ENCODE results near the gene FARP1. TPM values are rescaled to one million over a fixed set of nuclear protein-coding genes. Genes with fewer than 3 reads are reported as not detected.

The FARP1 gene
- total and polyA plus RNA-seq, 2 of the 13 experiments (the other 11 are each of a cell fraction or from before 2014, with no cell fraction given) = 70.6 to 126 TPM

DNA sequence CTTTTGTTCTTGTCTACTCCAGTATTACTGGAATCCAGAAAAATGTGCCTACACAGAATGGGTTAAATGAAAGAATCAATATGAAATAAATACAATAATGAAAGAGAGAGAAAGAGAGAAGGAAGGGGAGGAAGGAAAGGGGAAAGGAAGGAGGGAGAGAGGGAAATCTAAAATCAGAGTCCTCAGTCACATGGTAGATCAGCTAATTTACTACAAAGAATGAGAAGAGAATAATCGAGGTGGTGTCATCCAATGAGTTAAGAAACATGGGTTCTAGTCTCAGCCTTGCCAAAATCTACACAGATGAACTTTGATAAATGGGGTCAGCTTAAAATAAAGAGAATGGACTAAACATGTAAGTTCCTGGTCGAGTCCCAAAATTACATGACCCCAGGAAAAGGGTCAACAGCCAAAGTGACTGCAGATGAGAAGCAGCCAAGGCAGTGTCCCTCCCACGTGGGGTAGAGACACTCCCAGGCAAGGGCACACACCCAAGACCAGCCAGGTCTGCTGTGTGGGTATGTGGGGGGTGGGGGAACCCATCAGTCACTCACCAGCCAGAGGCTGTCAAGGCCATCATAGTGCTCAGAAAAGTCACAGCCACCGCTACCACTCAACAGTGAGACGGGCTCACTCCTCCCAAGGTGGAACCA is 330.4 kb downstream of the FARP1 start (continued):
- TF ChIP-seq ZBTB40 (IDR thresholded peaks at IDR 0.05) (no peak), ZBTB40 (CRISPR knock-in tag; IDR thresholded peaks at IDR 0.05) (no peak), RBM22 (optimal IDR thresholded peaks at IDR 0.05; ENCODE audit: low read length) (peak; percentile 51), ZNF670 (CRISPR knock-in tag; IDR thresholded peaks at IDR 0.05; ENCODE audit: borderline replicate concordance) (no peak), DPF2 (CRISPR knock-in tag; IDR thresholded peaks at IDR 0.05; ENCODE audit: borderline replicate concordance, low read depth) (no peak), ZBTB39 (CRISPR knock-in tag; IDR thresholded peaks at IDR 0.05) (no peak), GLI4 (CRISPR knock-in tag; IDR thresholded peaks at IDR 0.05; ENCODE audit: borderline replicate concordance) (no peak)
- TF ChIP-seq, protein P1, sequence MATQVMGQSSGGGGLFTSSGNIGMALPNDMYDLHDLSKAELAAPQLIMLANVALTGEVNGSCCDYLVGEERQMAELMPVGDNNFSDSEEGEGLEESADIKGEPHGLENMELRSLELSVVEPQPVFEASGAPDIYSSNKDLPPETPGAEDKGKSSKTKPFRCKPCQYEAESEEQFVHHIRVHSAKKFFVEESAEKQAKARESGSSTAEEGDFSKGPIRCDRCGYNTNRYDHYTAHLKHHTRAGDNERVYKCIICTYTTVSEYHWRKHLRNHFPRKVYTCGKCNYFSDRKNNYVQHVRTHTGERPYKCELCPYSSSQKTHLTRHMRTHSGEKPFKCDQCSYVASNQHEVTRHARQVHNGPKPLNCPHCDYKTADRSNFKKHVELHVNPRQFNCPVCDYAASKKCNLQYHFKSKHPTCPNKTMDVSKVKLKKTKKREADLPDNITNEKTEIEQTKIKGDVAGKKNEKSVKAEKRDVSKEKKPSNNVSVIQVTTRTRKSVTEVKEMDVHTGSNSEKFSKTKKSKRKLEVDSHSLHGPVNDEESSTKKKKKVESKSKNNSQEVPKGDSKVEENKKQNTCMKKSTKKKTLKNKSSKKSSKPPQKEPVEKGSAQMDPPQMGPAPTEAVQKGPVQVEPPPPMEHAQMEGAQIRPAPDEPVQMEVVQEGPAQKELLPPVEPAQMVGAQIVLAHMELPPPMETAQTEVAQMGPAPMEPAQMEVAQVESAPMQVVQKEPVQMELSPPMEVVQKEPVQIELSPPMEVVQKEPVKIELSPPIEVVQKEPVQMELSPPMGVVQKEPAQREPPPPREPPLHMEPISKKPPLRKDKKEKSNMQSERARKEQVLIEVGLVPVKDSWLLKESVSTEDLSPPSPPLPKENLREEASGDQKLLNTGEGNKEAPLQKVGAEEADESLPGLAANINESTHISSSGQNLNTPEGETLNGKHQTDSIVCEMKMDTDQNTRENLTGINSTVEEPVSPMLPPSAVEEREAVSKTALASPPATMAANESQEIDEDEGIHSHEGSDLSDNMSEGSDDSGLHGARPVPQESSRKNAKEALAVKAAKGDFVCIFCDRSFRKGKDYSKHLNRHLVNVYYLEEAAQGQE (IDR thresholded peaks at IDR 0.05; ENCODE audit: borderline replicate concordance in 1 of 2, low read depth in 1 of 2, low read length in 2 of 2) = no peak
- TF ChIP-seq, protein P2, sequence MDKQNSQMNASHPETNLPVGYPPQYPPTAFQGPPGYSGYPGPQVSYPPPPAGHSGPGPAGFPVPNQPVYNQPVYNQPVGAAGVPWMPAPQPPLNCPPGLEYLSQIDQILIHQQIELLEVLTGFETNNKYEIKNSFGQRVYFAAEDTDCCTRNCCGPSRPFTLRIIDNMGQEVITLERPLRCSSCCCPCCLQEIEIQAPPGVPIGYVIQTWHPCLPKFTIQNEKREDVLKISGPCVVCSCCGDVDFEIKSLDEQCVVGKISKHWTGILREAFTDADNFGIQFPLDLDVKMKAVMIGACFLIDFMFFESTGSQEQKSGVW (CRISPR knock-in tag; IDR thresholded peaks at IDR 0.05; ENCODE audit: borderline replicate concordance) = no peak

Measured in HepG2 (cell line).